Measurements from ENCODE around the gene TCF4. TPM values are rescaled to one million over a fixed set of nuclear protein-coding genes. Genes with fewer than 3 reads are reported as not detected.

The TCF4 gene
- total RNA-seq, 2 experiments from 2014 or later, result 0.28 to 0.45 TPM

DNA sequence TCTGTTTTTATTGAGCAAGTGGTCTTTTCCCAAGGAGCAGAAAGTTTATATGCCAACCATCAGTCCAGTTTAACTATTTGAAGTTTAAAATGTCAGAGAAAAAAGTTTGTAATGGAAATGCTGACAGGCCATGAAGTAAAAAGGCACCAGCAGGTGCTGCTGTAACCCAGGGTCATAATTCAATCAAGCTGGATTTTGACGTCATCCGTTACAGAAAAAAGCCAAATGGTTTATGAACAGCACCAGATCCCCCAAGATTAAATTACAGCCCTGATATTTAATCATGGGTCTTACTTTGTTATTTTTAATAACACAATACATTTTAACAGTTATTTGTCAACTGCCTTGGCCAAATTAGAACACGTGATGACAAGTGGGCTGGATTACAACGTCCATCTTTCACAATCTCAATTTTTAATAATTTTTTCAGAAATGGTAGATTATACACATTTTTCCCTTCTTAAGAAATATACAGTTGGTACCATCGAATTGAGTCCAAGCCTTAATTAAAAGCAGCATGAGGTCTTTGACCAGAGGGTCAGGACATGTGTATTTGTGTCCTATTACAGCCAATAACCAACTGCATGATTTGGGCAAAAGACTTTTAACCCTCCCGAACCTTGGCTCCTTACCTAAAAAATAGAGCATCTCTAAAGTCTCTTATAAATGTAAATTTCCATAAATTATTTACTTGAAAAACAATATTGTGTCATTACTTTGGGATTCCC lies 10.0 kb downstream of the TCF4 start:
- Mint-ChIP-seq H3K27ac (no peak overlapping the region), H3K27me3 (peaks cover 2% of the 10 kb centered on the region), H3K36me3 (ENCODE audit: low read depth) (no peaks in the 10 kb centered on the region), H3K4me3 (no peak overlapping the region), H3K9me3 (no peaks in the 10 kb centered on the region), H3K4me1 (no peaks in the 10 kb centered on the region)
- DNase-seq, result no peak
- ChIA-PET POLR2A (no interaction called here), CTCF (no interaction called here)

DNA sequence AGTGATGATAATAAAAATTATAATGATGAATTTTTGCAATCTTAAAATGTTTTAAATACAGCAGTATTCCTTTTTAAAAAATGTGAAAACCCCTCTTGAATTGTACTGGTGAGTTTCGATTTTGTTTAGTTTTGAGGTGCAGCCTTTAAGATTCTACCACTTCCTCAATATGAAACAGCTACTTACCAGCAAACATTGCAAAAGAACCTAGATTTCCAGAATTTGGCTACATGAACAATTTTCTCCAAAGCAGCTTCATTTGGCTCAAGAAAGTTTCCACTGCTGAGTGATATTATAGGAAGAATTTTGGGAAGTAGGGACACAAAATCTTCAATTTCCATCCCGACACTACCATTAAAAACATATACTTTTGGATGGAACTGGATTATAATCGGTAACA lies 12.0 kb downstream of the TCF4 start:
- H3K27ac Mint-ChIP-seq, result no peak overlapping the region
- ChIA-PET POLR2A (no interaction called here), CTCF (no interaction called here)
- no peak for DNase-seq
- H3K4me1 Mint-ChIP-seq, result no peaks in the 10 kb centered on the region
- H3K36me3 Mint-ChIP-seq (ENCODE audit: low read depth), result no peaks in the 10 kb centered on the region
- no peak overlapping the region for H3K4me3 Mint-ChIP-seq
- H3K9me3 Mint-ChIP-seq, result no peaks in the 10 kb centered on the region
- H3K27me3 Mint-ChIP-seq, result no peaks in the 10 kb centered on the region

DNA sequence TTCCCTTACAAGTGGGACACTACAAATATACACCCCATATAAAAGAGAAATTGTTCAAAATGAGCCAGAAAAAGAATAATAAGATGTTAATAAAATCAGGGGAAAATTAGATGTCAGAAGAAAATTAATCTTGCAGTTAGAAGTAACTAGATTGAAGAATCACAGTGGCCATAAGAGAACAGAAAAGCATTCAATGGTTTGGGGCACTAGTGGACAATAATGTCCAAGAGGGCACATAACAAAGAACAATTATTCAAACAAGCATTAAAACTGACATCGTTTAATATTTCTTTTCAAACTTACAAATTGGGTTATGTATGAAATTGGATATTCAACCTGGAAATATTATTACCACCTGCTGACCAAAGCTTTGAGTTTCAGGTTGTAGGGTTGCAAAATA lies 12.9 kb downstream of the TCF4 start:
- Mint-ChIP-seq H3K4me1 (no peaks in the 10 kb centered on the region), H3K9me3 (no peaks in the 10 kb centered on the region), H3K27me3 (no peaks in the 10 kb centered on the region), H3K4me3 (no peak overlapping the region), H3K36me3 (ENCODE audit: low read depth) (no peaks in the 10 kb centered on the region), H3K27ac (no peak overlapping the region)
- POLR2A ChIA-PET, result no interaction called here
- CTCF ChIA-PET, result no interaction called here
- DNase-seq, result no peak

DNA sequence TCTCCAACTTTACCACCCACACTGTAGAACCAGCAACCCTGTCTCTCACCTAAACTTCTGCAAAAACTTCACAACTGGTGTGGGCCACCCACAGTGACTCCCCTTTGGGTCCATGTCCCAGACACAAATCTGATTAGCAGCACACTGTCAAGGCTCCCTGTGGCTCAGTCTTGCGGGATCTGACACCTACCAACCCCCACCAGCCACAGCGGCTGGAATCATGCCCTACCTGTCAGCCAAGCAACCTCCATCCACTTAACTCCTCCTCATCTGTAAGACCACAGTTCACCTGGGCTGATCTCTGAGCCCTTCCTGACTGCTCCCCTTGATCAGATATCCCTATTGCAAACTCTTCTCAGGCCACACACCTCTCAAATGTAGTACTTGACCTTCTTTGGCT lies 14.6 kb downstream of the TCF4 start:
- H3K27ac Mint-ChIP-seq, result no peak overlapping the region
- ChIA-PET CTCF (no interaction called here), POLR2A (no interaction called here)
- no peaks in the 10 kb centered on the region for H3K4me1 Mint-ChIP-seq
- H3K4me3 Mint-ChIP-seq, result no peak overlapping the region
- no peaks in the 10 kb centered on the region for H3K9me3 Mint-ChIP-seq
- no peaks in the 10 kb centered on the region for H3K36me3 Mint-ChIP-seq (ENCODE audit: low read depth)
- DNase-seq, result no peak
- H3K27me3 Mint-ChIP-seq, result no peaks in the 10 kb centered on the region

DNA sequence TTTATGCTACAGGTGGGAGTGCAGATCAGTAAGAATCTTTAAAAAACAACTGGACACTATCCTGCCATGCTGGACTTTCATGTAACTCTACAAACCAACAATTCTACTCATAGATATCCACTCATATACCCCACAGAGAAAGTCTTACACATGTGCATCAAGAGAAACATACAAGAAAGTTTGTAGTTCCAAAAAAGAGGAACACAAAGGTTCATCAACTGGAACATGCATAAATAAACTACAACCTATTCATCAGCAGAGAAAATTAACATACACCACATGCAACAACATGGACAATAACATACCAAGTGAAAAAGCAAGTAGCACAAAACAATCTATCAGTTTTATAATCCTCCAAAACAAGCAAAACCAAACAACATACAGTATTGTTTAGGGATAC lies 17.0 kb downstream of the TCF4 start:
- Mint-ChIP-seq H3K4me1 (no peaks in the 10 kb centered on the region), H3K36me3 (ENCODE audit: low read depth) (no peaks in the 10 kb centered on the region), H3K27ac (no peak overlapping the region), H3K4me3 (no peak overlapping the region), H3K27me3 (no peaks in the 10 kb centered on the region), H3K9me3 (no peaks in the 10 kb centered on the region)
- no peak for DNase-seq
- CTCF ChIA-PET, result no interaction called here
- POLR2A ChIA-PET, result no interaction called here

DNA sequence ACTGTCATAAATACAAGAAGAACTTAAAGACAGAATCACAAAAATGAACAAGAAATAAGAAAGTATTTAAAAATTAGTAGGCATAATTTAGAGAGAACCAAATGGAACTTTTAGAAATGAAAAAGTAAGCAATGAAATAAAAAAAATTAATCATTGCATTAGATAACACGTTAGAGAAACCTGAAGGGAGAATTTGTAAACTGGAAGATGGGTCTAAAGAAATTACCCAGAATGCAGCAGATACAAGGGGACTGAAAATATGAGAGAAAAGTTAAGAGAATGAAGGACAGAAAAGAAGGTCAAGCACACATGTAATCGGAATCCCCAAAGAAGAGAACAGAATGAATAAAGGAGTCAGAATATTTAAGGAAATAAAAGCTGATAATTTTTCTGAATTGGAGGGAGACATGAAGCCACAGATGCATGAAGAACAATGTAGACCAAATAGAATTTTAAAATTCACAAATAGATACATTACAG lies 21.5 kb downstream of the TCF4 start:
- Mint-ChIP-seq H3K4me3 (no peak overlapping the region), H3K4me1 (no peaks in the 10 kb centered on the region), H3K36me3 (ENCODE audit: low read depth) (no peaks in the 10 kb centered on the region), H3K27me3 (no peaks in the 10 kb centered on the region), H3K9me3 (no peaks in the 10 kb centered on the region), H3K27ac (no peak overlapping the region)
- DNase-seq, result no peak
- CTCF ChIA-PET, result no interaction called here
- POLR2A ChIA-PET, result no interaction called here

DNA sequence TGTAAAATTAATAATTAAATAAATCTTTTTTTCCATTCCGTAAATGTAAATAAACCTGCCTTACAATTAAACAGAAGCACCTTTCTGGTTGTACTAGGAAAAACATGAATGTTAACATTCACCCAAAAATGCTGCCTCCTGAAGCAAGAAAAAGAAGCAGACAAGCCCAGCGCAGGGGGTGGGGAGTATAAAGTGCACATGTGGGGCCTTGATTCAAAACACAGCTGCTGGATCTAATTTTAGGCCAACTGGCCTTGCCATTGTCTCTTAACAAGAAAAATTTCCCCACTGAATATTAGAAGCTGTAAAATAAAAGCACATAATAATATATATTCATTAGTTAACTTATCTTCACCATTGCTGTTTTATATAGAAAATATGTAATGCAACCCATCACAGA lies 28.3 kb downstream of the TCF4 start:
- Mint-ChIP-seq H3K27ac (no peak overlapping the region), H3K27me3 (no peaks in the 10 kb centered on the region), H3K4me3 (no peak overlapping the region), H3K4me1 (no peaks in the 10 kb centered on the region), H3K9me3 (no peaks in the 10 kb centered on the region), H3K36me3 (ENCODE audit: low read depth) (no peaks in the 10 kb centered on the region)
- ChIA-PET POLR2A (no interaction called here), CTCF (interaction anchor here (0.6 kb wide), 1 partner anchor 330 kb away, joined by 3 read pairs; no protein-coding TSS in a partner anchor)
- DNase-seq, result no peak

DNA sequence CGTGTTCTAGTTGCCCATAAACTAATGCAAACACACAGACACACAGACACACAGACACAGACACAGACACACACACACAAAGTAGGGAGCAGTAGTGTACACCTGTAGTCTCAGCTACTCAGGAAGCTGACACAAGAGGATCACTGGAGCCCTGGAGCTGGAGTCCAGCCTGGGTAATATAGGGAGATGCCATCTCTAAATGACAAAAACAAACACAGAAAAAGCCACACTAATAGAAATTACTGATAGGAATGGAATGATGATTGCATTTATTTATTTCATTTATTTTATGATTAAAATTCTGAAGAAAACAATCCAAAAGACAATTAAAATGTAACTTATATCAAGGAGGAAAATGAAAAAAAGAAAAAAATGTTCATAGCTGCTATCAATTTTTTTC lies 30.8 kb downstream of the TCF4 start:
- no peaks in the 10 kb centered on the region for H3K4me1 Mint-ChIP-seq
- ChIA-PET POLR2A (no interaction called here), CTCF (no interaction called here)
- no peak for DNase-seq
- no peak overlapping the region for H3K27ac Mint-ChIP-seq
- H3K27me3 Mint-ChIP-seq, result no peaks in the 10 kb centered on the region
- no peaks in the 10 kb centered on the region for H3K9me3 Mint-ChIP-seq
- no peak overlapping the region for H3K4me3 Mint-ChIP-seq
- H3K36me3 Mint-ChIP-seq (ENCODE audit: low read depth), result no peaks in the 10 kb centered on the region

DNA sequence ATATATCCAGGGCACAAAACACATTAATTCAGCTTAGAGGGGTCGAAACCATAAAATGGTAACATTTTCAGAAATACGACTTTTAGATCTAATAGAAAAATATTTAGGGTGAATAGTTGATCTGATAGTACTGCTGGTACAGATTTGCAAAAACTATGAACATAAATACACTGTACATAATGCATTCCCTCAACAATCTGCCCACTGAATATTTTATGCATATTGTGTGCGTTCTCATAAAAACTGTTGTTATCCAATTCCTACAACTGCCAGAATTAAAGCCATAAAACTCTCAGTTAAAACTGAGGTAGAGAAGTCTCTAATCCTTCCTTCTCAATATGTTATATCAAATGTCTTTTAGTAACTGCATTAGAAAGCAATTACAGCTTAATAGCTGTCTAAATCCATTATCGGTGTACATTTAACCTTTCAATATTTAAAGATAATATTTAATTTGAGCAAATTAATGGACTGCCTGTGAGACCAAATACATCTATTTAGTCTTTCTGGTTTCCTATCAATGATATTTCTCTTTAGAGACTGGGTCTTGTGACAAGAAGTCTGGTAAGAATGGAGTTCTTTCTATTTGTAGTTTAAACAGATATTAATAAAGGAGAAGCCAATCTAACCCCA lies 32.5 kb downstream of the TCF4 start:
- no peak for DNase-seq
- Mint-ChIP-seq H3K4me1 (no peaks in the 10 kb centered on the region), H3K27ac (no peak overlapping the region), H3K36me3 (ENCODE audit: low read depth) (no peaks in the 10 kb centered on the region), H3K4me3 (no peak overlapping the region), H3K9me3 (no peaks in the 10 kb centered on the region), H3K27me3 (no peaks in the 10 kb centered on the region)
- ChIA-PET POLR2A (no interaction called here), CTCF (no interaction called here)

DNA sequence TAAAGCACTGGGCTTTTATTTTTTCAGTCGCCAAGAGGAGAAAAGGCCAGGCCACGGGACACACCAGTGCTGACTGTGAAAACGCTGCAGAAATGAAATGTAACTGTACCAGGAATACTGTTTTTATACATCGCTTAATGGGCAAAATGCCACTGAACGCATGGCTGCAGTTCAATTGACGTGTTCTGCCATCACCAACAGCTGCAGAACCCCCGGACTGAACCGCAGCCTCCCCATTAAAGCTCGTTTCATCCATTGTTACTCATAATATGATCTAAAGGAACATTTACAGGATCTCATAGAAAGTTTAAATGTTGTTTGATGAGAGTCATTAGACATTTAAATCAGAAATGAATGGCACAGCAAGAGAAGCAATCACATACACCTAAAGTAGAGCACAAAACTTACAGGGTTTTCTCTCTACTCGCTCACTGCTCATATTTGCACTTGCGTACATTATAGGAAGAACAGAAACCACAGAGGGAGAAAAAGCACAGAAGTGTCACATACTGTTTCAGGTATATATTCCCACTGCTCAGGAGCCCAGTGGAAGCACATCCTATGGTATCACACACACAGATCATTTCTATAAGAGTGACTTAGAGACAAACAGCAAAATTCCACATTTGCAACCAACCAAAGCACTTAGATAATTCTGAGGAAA lies 35.3 kb downstream of the TCF4 start:
- POLR2A ChIA-PET, result no interaction called here

DNA sequence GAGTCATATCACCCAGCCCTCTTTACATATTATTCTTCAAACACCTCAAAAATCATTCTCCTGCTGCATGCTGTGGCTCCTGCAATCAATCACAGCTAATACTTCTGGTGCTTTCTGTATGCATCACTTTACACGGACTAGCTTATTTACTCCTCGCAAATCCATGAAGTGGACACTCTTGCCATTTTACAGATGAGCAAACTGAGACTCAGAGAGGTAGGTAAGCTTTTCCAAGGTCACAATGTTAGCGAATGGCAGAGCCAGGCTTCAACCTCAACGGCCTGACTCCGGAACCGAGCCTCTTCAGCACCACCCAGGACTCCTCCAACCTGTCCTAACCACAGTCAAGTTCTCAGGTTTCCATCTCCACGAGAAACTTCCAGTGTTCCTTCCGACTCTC lies 36.8 kb downstream of the TCF4 start:
- no peaks in the 10 kb centered on the region for H3K9me3 Mint-ChIP-seq
- no peak overlapping the region for H3K4me3 Mint-ChIP-seq
- ChIA-PET CTCF (no interaction called here), POLR2A (no interaction called here)
- no peaks in the 10 kb centered on the region for H3K4me1 Mint-ChIP-seq
- H3K27me3 Mint-ChIP-seq, result no peaks in the 10 kb centered on the region
- no peak overlapping the region for H3K27ac Mint-ChIP-seq
- no peaks in the 10 kb centered on the region for H3K36me3 Mint-ChIP-seq (ENCODE audit: low read depth)
- no peak for DNase-seq

More for the DNA sequence above, 35.3 kb downstream of the TCF4 start:
- H3K27me3 Mint-ChIP-seq, result no peaks in the 10 kb centered on the region
- H3K4me3 Mint-ChIP-seq, result no peak overlapping the region
- no peaks in the 10 kb centered on the region for H3K4me1 Mint-ChIP-seq
- no peak overlapping the region for H3K27ac Mint-ChIP-seq
- CTCF ChIA-PET, result no interaction called here
- no peaks in the 10 kb centered on the region for H3K9me3 Mint-ChIP-seq
- no peak for DNase-seq
- no peaks in the 10 kb centered on the region for H3K36me3 Mint-ChIP-seq (ENCODE audit: low read depth)

DNA sequence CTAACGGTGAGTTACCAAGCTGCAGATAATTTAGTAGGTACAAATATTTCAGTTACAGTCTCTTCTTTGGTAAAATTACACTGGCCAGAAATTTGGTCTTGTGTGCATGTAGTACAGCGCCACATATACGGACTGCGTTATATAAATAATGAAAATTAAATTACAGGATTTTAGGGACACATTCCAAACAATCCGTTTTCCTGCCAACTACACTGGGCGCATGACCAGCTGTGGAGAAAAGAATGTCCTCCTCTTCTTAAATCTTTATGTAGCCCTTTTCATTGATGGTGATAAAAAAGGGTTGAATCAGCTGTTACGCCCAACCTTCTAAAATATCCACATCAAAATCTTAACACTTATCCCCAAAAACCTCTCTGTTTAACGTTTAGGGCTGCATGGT lies 37.5 kb downstream of the TCF4 start:
- DNase-seq, result no peak
- POLR2A ChIA-PET, result no interaction called here
- no peak overlapping the region for H3K27ac Mint-ChIP-seq
- CTCF ChIA-PET, result no interaction called here
- no peaks in the 10 kb centered on the region for H3K36me3 Mint-ChIP-seq (ENCODE audit: low read depth)
- no peak overlapping the region for H3K4me3 Mint-ChIP-seq
- H3K4me1 Mint-ChIP-seq, result no peaks in the 10 kb centered on the region
- H3K27me3 Mint-ChIP-seq, result no peaks in the 10 kb centered on the region
- no peaks in the 10 kb centered on the region for H3K9me3 Mint-ChIP-seq

DNA sequence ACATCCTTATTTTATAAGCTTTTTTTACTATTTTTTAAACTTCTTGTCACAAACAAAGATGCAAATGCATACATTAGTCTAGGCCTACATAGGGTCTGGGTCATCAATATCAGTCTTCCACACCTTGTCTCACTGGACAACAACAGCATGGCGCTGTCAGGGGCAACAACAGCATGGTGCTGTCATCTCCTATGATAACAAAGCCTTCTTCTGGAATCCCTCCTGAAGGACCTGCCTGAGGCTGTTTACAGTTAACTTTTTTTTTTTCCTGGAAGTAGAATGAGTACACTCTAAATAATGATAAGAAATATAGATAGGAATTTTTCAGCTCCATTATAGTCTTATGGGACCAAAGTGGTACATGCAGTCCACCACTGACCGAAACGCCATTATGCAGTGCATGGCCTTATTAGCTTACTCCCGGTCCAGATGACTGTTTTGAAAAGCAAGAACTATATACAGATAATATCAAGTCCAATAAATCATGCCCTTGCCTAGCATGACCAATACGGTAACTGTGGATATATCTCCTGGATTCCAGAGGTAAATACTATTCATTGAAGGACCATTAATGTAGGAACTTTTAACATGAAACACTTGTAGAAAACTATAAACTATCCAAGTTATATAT lies 38.4 kb downstream of the TCF4 start:
- Mint-ChIP-seq H3K4me3 (no peak overlapping the region), H3K27me3 (no peaks in the 10 kb centered on the region), H3K27ac (no peak overlapping the region), H3K9me3 (no peaks in the 10 kb centered on the region), H3K4me1 (no peaks in the 10 kb centered on the region), H3K36me3 (ENCODE audit: low read depth) (no peaks in the 10 kb centered on the region)
- ChIA-PET POLR2A (no interaction called here), CTCF (no interaction called here)
- DNase-seq, result no peak

DNA sequence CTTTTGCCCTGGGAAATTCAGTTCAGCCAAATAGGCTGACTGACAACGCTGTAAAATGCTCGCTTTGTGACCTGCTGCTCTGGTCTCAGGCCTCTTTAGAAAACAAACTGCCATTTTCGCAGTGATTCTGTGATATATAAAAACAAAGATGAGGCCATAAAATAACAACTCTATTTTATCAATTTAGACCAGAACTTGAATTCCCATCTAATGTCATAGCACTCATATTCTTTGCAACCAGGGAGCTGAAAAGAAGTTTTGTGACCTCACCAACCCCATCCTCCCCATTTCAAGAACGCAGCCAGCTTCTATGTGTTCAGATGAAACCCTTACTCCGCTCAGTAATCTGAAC lies 40.3 kb downstream of the TCF4 start:
- CTCF ChIA-PET, result no interaction called here
- no peak overlapping the region for H3K27ac Mint-ChIP-seq
- no peaks in the 10 kb centered on the region for H3K36me3 Mint-ChIP-seq (ENCODE audit: low read depth)
- DNase-seq, result no peak
- H3K27me3 Mint-ChIP-seq, result no peaks in the 10 kb centered on the region
- POLR2A ChIA-PET, result no interaction called here
- H3K4me1 Mint-ChIP-seq, result no peaks in the 10 kb centered on the region
- H3K4me3 Mint-ChIP-seq, result no peak overlapping the region
- no peaks in the 10 kb centered on the region for H3K9me3 Mint-ChIP-seq

All from activated CD4-positive, alpha-beta memory T cell treated with anti-CD3 and anti-CD28 coated beads, Interleukin-2, amount 10 ng/mL, durations not matched to agents 7 days and 5 days (primary cell).